NAMALWA (cell line): ENCODE results near the gene RTL5.
"Not testable (repeated sequence)": the region's sequence is repeated elsewhere in the genome, so short reads cannot be mapped to it uniquely, and the experiment has no call there.

Experiments used
- DNase-seq: peaks from one replicate; pipeline ENCODE4 v3.0.0-alpha.2; 2015; ENCODE audit warnings: low spot score

The RTL5 gene

GRCh38 chrX:72131317-72132294 is at the start of gene RTL5:
Gene RTL5 (minus strand): TSS chrX:72131915.
- no peak for DNase-seq

GRCh38 chrX:72180539-72180938 is 48.8 kb upstream of the RTL5 start:
- no peak for DNase-seq

- DNase-seq, result no peak
Observed at GRCh38 chrX:72176981-72177380, 45.3 kb upstream of the RTL5 start.

GRCh38 chrX:72176289-72176688 is 44.6 kb upstream of the RTL5 start:
- not testable (repeated sequence) for DNase-seq

GRCh38 chrX:72169008-72169728 is 37.5 kb upstream of the RTL5 start:
- DNase-seq, result no peak

GRCh38 chrX:72165551-72165950 is 33.8 kb upstream of the RTL5 start:
- DNase-seq, result no peak

- no peak for DNase-seq
Observed at GRCh38 chrX:72159769-72160168, 28.1 kb upstream of the RTL5 start.

- DNase-seq, result no peak
Observed at GRCh38 chrX:72158773-72159172, 27.1 kb upstream of the RTL5 start.

- DNase-seq, result no peak
Observed at GRCh38 chrX:72146527-72146926, 14.8 kb upstream of the RTL5 start.

GRCh38 chrX:72145181-72145580 is 13.5 kb upstream of the RTL5 start:
- DNase-seq, result no peak

- DNase-seq, result no peak
Observed at GRCh38 chrX:72143609-72143907, 11.8 kb upstream of the RTL5 start.

- DNase-seq, result no peak
Observed at GRCh38 chrX:72142794-72143608, 11.3 kb upstream of the RTL5 start.

GRCh38 chrX:72142094-72142793 is 10.5 kb upstream of the RTL5 start:
- DNase-seq, result peak; percentile 27

- no peak for DNase-seq
Observed at GRCh38 chrX:72141372-72142004, 9.8 kb upstream of the RTL5 start.

- no peak for DNase-seq
Observed at GRCh38 chrX:72139538-72139937, 7.8 kb upstream of the RTL5 start.

GRCh38 chrX:72137846-72138495 is 6.3 kb upstream of the RTL5 start:
- no peak for DNase-seq

- DNase-seq, result no peak
Observed at GRCh38 chrX:72133851-72134546, 2.3 kb upstream of the RTL5 start.

- DNase-seq, result no peak
Observed at GRCh38 chrX:72132456-72132855, 741 bp upstream of the RTL5 start.

GRCh38 chrX:72130762-72131250 is 909 bp downstream of the RTL5 start:
- DNase-seq, result no peak

GRCh38 chrX:72130156-72130761 is 1.5 kb downstream of the RTL5 start:
- DNase-seq, result no peak
